Measurements from ENCODE around the gene COL8A1.

GRCh38 chr3:99757966-99758365 lies 119.6 kb downstream of the COL8A1 start:
- TF ChIP-seq CTCF (IDR thresholded peaks at IDR 0.05): no peak
- TF ChIP-seq POLR2A (IDR thresholded peaks at IDR 0.05): no peak

Measured in prostate gland (tissue), 2 donors.